Measurements from ENCODE around the gene ABHD3. TPM values are rescaled to one million over a fixed set of nuclear protein-coding genes. Genes with fewer than 3 reads are reported as not detected.
"Not testable (repeated sequence)": the region's sequence is repeated elsewhere in the genome, so short reads cannot be mapped to it uniquely, and the experiment has no call there.

ABHD3 gene
- total RNA-seq, 1 donor from 2014 or later: 50.5 TPM

DNA sequence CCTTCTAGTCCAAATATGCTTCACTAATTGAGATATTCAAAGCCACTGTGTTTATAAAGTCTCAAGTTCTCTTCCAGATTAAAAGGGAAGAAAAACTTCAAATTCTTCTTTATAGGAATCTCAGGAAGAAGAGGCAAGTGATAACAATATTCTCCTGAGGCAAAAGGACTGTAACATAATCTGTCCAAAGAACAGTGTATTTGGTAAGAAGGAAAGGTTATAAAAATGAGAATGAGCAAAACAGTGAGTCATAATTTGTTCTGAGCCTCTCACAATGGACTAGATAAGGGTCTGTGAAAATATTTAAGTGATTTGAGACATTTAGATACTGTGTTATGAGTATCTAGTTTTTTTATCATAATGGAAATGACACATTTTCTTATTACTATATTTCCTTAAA, 48.2 kb downstream of the ABHD3 start:
- intact Hi-C loops (cut with micrococcal nuclease): no loop called here

- intact Hi-C loops (cut with micrococcal nuclease): no loop called here
These were observed 51.2 kb downstream of the ABHD3 start for GRCh38 chr18:21653361-21653760.

GRCh38 chr18:21652073-21652472, 52.5 kb downstream of the ABHD3 start:
- intact Hi-C loops (cut with micrococcal nuclease): no loop called here

DNA sequence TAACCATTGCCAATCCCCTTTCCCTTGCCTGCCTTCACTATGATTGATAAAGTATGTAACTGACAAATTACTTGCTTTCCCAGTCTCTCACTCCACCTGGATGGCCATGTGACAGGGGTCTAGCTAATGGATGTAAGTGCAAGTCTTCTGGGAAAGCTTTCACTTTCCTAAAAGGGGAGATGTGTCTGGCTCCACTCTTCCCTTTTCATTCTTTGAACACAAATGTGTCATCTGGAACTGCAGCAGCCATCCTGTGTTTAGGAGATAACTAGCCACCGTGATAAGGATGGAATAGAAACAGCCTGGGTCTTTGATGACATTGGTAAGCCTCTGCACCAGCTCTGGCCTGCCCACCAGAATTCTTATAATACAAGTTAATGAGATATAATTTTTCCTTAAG, 54.3 kb downstream of the ABHD3 start:
- intact Hi-C loops (cut with micrococcal nuclease): no loop called here

DNA sequence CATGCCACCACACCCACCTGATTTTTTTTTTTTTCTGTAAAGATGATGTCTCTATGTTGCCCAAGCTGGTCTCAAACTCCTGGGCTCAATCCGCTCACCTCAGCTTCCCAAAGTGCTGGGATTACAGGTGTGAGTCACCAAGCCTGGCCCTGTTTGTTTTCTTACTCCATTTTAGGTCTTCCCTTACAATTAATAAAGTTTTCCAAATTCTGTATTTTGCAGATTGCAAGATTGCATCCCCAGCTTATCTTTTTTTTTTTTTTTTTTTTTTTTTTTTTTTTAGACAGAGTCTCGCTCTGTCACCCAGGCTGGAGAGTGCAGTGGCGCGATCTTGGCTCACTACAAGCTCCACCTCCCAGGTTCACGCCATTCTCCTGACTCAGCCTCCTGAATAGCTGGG, 64.2 kb downstream of the ABHD3 start:
- intact Hi-C loops (cut with micrococcal nuclease): not testable (repeated sequence)

DNA sequence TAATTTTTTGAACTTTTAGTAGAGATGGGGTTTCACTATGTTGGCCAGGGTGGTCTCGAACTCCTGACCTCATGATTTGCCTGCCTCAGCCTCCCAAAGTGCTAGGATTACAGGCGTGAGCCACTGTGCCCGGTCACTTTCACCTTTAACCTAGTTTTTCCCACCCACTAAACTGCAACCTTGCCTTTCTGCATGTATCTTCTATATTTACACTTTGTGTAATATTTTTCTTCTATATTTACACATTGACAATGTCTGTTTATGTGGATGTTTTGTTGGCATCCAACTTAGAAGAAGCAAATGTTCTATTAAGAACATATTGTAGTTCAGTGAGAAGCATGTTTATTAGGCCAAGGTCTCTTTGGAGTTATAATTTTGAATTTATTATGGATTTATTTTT, 65.8 kb downstream of the ABHD3 start:
- intact Hi-C loops (cut with micrococcal nuclease): no loop called here

DNA sequence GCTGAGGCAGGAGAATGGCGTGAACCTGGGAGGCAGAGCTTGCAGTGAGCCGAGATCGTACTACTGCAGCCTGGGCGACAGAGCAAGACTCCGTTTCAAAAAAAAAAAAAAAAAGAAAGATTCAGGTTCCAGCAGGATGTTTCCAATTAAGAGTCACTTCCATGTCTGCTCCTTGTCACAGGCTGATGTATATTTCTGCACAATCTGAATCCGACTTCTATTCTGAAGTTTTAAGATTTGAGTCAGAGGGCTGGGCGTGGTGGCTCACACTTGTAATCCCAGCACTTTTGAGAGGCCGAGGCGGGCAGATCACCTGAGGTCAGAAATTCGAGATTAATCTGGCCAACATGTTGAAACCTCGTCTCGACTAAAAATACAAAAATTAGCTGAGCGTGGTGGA, 67.8 kb downstream of the ABHD3 start:
- intact Hi-C loops (cut with micrococcal nuclease): no loop called here

DNA sequence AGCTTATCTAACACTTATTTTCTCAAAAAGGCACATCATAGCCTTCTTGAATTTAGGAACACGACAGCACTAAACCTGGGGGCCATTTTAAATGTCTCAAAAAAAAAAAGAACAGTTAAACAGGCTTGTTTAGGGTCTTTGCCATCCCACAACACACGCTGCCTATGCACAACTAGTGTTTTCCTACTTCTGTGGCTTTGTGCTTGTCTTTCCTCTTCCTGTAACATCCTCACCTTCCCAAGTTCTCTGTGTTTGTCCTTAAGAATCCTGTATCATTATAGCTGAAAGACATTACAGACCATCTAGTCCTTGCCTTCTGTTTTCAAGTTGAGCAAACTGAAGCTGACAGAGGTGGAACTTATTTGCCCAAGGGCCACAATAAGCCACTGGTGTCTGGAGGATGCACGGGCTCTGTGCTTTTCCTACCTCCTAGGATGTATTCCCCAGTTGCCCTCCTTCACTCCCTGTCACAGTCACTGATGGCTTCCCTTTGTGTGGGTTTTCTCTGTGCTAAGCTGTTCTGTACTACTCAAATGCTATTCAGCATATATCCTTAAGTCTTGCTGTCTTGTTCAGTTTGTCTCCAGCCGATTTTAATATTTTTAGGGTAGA, 69.9 kb downstream of the ABHD3 start:
- intact Hi-C loops (cut with micrococcal nuclease): no loop called here

DNA sequence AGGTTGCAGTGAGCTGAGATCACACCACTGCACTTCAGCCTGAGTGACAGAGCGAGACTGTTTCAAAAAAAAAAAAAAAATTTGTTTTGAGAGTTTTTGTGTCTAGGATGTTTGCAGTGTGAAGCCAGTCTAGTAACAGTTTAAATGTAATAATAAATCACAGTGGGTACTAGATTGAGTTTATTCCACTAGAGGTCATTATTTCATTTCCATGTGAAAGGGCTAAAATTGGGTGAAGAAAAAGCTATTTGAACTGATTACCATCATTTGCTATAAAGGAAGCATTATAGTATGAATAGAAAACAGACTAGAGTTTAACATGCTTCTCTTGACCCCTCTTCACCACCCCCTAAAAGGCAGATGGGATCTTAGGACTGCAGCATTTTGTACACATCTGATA, 72.2 kb downstream of the ABHD3 start:
- intact Hi-C loops (cut with micrococcal nuclease): no loop called here

- intact Hi-C loops (cut with micrococcal nuclease): no loop called here
These were observed 75.3 kb downstream of the ABHD3 start for GRCh38 chr18:21629089-21629832.

DNA sequence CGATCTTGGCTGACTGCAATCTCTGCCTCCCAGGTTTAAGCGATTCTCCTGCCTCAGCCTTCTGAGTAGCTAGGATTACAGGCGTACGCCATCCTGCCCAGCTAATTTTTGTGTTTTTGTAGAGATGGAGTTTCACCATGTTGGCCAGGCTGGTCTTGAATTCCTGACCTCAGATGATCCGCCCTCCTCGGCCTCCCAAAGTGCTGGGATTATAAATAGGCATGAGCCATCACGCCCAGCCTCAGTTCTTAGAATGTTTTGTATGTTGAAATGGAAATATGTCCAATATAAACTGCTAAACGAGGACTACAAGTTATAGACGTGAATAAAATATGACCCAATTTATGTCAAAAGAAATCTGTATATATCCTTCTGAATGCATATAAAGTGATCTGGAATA, 82.9 kb downstream of the ABHD3 start:
- intact Hi-C loops (cut with micrococcal nuclease): not testable (repeated sequence)

- intact Hi-C loops (cut with micrococcal nuclease): loop anchor here (1.0 kb wide), 4 partner anchors 12 to 128 kb away; partner anchors contain the start of genes ABHD3, ESCO1 and MIB1
These were observed 92.2 kb downstream of the ABHD3 start, which contains the start of gene SNRPD1 for GRCh38 chr18:21612125-21613039. SNRPD1 (plus strand) TSS chr18:21612314; CDS start chr18:21612430, 116 bp downstream.

GRCh38 chr18:21611401-21612124, 93.0 kb downstream of the ABHD3 start:
- intact Hi-C loops (cut with micrococcal nuclease): loop anchor here (1.0 kb wide), 4 partner anchors 11 to 129 kb away; partner anchors contain the start of genes ABHD3, ESCO1 and MIB1

DNA sequence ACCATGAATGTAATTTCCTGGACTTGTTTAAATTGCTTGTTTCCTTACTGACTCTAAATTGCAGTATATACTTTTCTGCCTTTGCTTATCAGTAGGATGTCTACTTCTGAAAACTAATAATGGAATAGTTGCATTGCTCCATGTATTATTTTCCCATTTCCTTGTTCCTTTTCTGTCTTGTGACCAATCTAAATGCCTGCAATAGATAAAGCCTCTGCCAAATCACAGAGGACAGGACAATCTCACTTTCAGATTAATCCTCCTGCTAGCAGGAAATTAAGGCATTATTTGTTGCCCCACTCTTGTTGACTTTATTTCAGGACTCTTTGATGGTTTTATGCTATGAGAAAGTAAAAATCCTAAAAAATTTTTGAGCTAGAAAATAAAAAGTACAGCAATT, 99.4 kb downstream of the ABHD3 start:
- intact Hi-C loops (cut with micrococcal nuclease): no loop called here

GRCh38 chr18:21604671-21605070, 99.9 kb downstream of the ABHD3 start:
- intact Hi-C loops (cut with micrococcal nuclease): loop anchor here (5.0 kb wide), 1 partner anchor 248 kb away; no protein-coding TSS in a partner anchor

DNA sequence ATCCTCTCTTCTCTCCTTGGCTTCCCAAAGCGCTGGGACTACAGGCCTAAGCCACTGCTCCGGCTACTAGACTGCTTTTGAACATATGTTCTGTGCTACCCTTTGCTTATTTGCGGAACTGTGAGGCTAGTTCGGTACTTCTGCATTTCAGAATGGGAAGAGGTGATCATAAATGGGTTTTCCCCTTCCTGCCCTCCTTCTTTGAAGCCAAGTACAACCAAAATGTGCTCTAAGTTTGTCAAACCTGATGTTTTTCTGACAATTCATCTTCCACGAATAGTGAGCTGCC, 102.3 kb downstream of the ABHD3 start:
- intact Hi-C loops (cut with micrococcal nuclease): loop anchor here (5.0 kb wide), 1 partner anchor 250 kb away; no protein-coding TSS in a partner anchor

Other genes with a start within 250 kb of the ABHD3 start
- 18.5 and 19.9 TPM in 2 replicates for gene ESCO1, start 104.1 kb downstream of the ABHD3 start, total RNA-seq
- gene SNRPD1, start 92.5 kb downstream of the ABHD3 start, total RNA-seq: 106 and 121 TPM in 2 replicates
- 37.0 and 37.9 TPM in 2 replicates for gene MIB1, start 36.0 kb upstream of the ABHD3 start, total RNA-seq